Measurements from ENCODE around the gene ADCK2.
"Not testable (repeated sequence)": the region's sequence is repeated elsewhere in the genome, so short reads cannot be mapped to it uniquely, and the experiment has no call there.

Gene ADCK2

GRCh38 chr7:140646931-140647647, 25.7 kb upstream of the ADCK2 start:
- no peak for DNase-seq (ENCODE audit: low read depth)

GRCh38 chr7:140649556-140650205, 23.1 kb upstream of the ADCK2 start:
- no peak for DNase-seq (ENCODE audit: low read depth)

- DNase-seq (ENCODE audit: low read depth): no peak
Observed at GRCh38 chr7:140650367-140650766, 22.4 kb upstream of the ADCK2 start.

- DNase-seq (ENCODE audit: low read depth): peak; percentile 77
Observed at GRCh38 chr7:140653319-140654108, 19.2 kb upstream of the ADCK2 start.

GRCh38 chr7:140654109-140654387, 18.7 kb upstream of the ADCK2 start:
- DNase-seq (ENCODE audit: low read depth): no peak

GRCh38 chr7:140654661-140655060, 18.1 kb upstream of the ADCK2 start:
- no peak for DNase-seq (ENCODE audit: low read depth)

- no peak for DNase-seq (ENCODE audit: low read depth)
Observed at GRCh38 chr7:140655511-140656408, 17.0 kb upstream of the ADCK2 start.

GRCh38 chr7:140656548-140657515, 15.9 kb upstream of the ADCK2 start:
- no peak for DNase-seq (ENCODE audit: low read depth)

GRCh38 chr7:140657891-140658290, 14.9 kb upstream of the ADCK2 start:
- DNase-seq (ENCODE audit: low read depth): no peak

GRCh38 chr7:140659856-140660255, 12.9 kb upstream of the ADCK2 start:
- DNase-seq (ENCODE audit: low read depth): no peak

- no peak for DNase-seq (ENCODE audit: low read depth)
Observed at GRCh38 chr7:140661124-140661523, 11.6 kb upstream of the ADCK2 start.

GRCh38 chr7:140662938-140663337, 9.8 kb upstream of the ADCK2 start:
- not testable (repeated sequence) for DNase-seq (ENCODE audit: low read depth)

GRCh38 chr7:140667476-140667875, 5.3 kb upstream of the ADCK2 start:
- DNase-seq (ENCODE audit: low read depth): no peak

- no peak for DNase-seq (ENCODE audit: low read depth)
Observed at GRCh38 chr7:140668641-140669040, 4.1 kb upstream of the ADCK2 start.

- no peak for DNase-seq (ENCODE audit: low read depth)
Observed at GRCh38 chr7:140669352-140669751, 3.4 kb upstream of the ADCK2 start.

GRCh38 chr7:140669862-140670261, 2.9 kb upstream of the ADCK2 start:
- not testable (repeated sequence) for DNase-seq (ENCODE audit: low read depth)

GRCh38 chr7:140670343-140670935, 2.3 kb upstream of the ADCK2 start:
- no peak for DNase-seq (ENCODE audit: low read depth)

- no peak for DNase-seq (ENCODE audit: low read depth)
Observed at GRCh38 chr7:140671966-140672365, 779 bp upstream of the ADCK2 start.

- DNase-seq (ENCODE audit: low read depth): no peak
Observed at GRCh38 chr7:140673063-140673773, 473 bp downstream of the ADCK2 start.

GRCh38 chr7:140673774-140674155, 1.0 kb downstream of the ADCK2 start:
- DNase-seq (ENCODE audit: low read depth): no peak

All from GM04504 (cell line).